Activated effector memory CD4-positive, alpha-beta T cell treated with Interleukin-2 at 50 U/mL for 16 hours (primary cell): Measurements from ENCODE around the gene KHDRBS1.
"Not testable (repeated sequence)": the region's sequence is repeated elsewhere in the genome, so short reads cannot be mapped to it uniquely, and the experiment has no call there.

Experiments used
- DNase-seq: peaks from one replicate; pipeline ENCODE4 v3.0.0-alpha.2; 2020

The KHDRBS1 gene

DNA sequence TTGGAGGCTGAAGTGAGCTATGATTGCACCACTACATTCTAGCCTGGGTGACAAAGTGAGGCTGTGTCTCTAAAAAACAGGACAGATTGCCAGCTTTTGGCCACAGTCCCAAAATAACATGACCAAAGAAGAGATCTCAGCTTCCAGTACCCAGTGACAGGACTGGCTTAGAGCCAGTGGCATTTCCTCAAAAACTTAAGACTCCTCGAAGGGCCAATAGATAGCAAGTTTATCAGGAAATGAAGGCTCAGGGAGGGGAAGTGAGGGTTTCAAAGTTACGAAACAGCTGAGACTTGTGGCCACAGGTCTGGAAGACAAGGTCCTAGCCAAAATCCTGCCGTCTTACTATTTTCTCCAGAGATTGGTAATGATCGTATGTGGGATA, 52.8 kb downstream of the KHDRBS1 start:
- no peak for DNase-seq

DNA sequence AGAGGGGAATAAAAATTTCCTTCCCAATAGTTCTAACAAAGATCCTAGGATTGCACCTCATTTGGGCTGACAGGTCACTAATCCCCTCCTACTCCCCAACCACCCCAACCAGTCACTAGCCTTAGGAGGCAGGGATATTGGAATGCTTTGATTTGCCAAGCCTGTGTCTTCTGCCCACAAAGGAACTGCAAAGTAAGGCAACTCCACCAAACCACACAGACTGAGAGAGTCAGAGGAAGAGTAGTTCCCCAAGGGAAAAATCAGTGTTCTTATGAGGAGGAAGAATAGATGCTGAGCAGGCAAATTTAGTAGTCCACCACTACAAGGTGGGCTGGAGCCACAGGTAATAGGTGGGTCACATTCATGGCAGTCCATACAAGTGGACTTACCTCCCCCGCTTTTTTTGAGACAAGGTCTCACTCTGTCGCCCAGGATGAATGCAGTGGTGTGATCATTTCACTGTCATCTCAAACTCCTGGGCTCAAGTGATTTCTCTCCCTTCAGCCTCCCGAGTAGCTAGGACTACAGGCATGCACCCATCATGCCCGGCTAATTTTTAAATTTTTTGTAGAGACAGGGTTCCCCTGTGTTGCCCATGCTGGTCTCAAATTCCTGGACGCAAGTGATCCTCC, 55.4 kb downstream of the KHDRBS1 start:
- no peak for DNase-seq

DNA sequence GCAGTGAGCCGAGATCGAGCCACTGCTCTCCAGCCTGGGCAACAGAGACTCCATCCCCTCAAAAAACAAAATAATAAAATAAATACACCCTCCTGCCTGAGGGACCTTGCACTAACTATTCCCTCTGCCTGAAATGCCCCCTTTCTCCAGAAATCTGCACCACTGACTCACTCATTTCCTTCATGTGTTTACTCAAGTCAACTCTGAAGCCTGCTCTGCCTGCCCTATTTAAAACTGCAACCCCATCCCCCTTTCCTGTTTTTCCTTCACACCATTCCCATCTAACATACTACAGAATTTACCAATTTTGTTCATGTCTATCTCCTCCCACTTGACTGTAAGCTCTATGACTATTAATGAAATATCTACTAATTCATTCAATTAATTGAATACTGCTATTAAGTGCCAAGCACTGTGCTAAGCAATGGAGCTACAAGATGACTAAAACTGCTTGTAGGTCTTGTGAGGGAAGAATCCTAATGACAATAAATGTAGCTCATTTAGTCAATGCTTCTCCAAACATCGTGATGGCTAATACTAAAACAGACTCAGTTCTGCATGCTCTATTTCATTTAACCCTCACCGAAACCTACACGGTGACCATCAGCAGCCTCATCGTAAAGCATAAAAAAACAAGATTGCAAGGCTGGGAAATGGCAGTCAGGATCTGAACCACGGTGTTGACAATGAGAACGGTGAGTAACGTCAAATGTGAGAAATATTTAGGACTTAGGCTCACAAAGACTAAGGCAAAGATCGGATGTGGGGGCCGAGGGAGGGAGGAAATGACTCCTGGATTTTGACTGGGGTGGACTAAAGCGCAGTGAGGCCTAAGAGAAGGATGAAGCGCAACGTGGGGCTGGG, 58.3 kb downstream of the KHDRBS1 start:
- DNase-seq: no peak

DNA sequence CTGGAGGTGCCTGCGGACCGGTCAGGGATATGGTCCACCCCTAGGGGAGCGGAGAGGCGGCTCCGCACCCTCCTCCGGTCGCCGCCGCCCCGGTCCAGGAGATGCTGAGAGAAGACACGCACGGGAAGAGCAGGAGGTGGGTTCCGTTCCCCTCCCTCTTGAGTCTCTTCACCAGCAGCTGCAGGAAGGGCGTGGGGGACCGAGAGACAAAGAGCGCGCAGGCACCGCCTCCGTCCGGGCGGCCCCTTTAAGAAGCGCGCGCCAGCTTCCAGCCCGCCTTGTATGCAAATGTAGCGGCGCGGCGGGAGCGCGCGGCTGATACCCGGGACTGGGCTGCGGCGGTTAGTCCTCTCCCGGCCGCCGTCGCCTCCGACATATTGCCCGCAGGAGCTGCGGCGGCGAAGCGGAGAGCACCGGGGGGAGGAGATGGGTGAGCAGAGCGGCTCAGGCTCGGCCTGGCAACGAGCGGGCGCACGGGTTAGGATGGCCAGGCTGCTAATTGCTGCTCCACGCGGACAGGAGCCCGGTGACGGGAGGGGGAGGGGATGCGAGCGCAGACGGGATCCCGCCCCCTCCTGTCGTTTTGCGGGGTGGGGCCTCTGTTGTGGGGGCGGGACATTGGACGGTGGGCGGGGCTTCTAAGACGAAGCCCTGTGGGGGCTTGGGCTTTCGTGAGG, 59.1 kb downstream of the KHDRBS1 start, which contains the start of gene TMEM39B:
TSS of gene TMEM39B (plus strand) at position 318 of the 677 bp plus-strand sequence. CDS start at position 427, 109 bp downstream.
- DNase-seq: peak; percentile 92

DNA sequence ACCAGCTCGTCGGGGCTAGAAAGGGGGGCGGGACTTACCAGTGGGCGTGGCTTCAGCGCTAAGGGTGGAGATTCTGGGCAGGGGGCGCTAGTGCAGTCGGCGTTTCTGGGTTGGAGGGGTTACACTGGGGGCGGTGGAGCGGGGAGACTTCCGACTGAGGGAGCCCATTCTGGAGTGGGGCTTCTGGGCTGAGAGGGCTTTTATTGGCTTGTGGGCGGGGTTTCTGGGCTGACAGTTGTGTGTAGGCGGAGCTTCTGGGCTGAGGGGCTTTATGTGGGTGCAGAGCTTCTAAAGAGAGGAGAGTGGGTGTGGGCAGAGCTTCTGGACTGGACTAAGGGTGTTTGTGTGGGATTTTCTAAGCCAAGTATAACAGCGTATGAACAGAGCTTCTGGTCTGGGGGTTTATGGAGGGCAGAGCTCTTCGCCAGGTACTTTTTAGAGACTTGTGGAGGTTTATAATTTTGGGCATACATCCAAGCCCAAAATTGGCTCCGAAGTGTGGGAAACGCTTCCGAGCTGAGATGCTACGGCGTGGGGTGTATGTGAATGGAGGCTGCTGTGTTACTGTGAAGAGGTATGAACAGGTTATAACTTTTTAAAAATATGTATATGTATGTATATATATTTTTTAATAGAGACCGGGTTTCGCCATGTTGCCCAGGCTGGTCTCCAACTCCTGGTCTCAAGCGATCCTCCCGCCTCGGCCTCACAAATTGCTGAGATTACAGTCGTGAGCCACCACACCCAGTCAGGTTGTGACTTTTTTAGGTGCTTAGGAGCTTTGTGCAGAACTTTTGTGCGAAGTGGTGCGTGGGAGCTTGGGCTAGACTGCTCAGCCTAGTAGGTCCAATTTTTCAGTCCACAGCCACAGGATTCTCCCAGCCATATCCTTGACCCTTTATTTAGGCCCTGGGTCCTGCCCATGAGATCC, 59.9 kb downstream of the KHDRBS1 start:
- no peak for DNase-seq

DNA sequence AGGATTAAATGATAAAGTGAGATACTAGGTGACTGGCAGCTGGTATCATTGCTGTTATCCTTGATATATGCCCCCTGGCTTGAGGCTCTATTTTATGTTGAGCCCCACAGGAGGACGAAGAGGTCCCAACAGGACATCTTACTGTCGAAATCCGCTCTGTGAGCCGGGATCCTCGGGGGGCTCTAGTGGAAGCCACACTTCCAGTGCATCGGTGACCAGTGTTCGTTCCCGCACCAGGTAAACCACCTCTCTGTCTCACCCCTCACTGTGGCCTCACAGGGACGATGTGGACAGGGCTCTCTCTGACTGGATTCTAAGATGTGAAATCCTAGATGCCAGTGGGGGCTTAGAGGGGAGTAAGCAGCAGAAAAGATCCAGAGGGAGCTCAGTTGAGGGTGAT, 61.2 kb downstream of the KHDRBS1 start:
- DNase-seq: no peak

DNA sequence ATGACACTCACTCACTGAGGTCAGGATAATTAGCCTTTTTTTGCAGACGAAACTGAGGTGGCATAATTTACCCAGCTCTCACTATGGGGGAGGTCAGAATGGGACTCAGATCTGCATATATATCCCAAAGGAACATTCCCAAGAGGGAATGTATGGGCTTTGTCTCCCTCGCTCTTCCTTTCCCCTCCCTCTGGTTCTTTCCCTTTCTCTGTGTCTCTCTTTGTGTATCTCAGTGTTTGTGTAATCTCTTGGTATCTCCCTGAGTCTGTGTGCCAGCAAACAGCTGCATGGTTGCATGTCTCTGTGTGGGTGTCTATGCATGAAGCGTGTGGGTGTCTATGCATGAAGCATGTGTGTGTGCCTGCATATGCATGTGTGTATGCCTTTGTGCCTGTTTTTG, 63.8 kb downstream of the KHDRBS1 start:
- DNase-seq: no peak

DNA sequence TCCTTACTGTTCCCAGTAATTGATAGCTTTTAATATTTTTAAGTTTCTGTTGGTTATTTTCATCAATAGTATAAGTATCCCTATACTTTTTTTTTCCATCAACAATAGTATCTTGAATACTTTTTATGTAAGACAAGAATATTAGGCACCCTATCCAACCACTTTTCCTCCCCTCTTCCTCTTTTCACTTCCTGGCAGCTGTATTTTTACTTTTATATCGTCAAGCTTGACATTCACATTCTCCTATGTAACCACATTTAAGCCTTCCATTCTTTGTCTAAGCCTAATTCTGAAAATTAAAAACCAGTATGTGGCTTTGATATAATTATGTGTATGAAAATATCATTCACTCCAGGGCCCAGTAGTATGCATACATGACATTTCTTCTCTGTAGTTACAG, 68.4 kb downstream of the KHDRBS1 start:
- no peak for DNase-seq

DNA sequence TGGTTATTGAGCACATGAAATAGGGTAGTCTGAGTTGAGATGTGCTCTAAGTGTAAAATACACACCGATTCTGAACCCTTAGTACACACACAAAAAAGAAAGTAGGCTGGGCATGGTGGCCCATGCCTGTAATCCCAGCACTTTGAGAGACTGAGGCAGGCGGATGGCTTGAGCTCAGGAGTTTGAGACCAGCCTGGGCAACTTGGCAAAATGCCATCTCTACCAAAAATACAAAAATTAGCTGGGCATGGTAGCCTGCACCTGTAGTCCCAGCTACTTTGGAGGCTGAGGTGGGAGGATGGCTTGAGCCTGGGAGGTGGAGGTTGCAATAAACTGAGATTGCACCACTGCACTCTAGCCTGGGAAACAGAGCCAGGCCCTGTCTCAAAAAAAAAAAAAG, 72.7 kb downstream of the KHDRBS1 start:
- DNase-seq: not testable (repeated sequence)

DNA sequence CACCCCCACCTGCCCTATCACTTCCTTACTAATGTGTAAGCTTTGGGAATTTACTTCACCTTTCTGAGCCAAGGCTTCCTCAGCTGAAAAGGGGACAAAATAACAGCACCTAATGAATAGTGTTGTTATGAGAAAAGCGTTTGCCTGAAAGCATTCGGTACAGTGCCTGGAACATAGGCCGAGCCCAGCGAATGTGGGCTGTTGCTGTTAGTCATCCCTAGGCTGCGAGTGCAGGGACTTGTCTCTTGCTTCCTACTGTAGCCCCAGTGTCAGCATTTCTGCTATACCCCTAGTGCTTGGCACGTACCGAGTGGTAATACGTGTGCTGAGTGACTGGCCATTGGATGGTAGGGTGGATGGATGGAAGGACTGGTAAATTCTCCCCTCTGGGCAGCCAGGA, 77.5 kb downstream of the KHDRBS1 start:
- DNase-seq: no peak

DNA sequence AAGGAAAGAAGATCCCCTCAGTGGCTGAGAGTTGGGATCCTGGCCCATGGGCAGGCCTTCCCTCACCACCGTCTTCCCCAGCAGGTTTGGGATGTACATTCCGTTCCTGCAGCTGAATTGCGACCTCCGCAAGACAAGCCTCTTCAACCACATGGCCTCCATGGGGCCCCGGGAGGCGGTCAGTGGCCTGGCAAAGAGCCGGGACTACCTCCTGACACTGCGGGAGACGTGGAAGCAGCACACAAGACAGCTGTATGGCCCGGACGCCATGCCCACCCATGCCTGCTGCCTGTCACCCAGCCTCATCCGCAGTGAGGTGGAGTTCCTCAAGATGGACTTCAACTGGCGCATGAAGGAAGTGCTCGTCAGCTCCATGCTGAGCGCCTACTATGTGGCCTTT, 77.9 kb downstream of the KHDRBS1 start:
- no peak for DNase-seq
